H9 (cell line): ENCODE results near the gene TMEM140. TPM values are rescaled to one million over a fixed set of nuclear protein-coding genes. Genes with fewer than 3 reads are reported as not detected.

Experiments used
- DNase-seq: peaks from one replicate; pipeline ENCODE4 v3.0.0-alpha.2; 2017
- H2AFZ ChIP-seq: one replicate; pipeline ENCODE4 v1.6.1; 2013; ENCODE audit warnings: mild to moderate bottlenecking, low read length, control low read depth, moderate library complexity
- H2AK5ac ChIP-seq: 2 replicates; pipeline ENCODE4 v1.6.1; 2013; ENCODE audit warnings: low read length, control low read depth, mixed read lengths; ENCODE audit not compliant: insufficient read length
- H2BK120ac ChIP-seq: one replicate; pipeline ENCODE4 v1.6.1; 2013; ENCODE audit warnings: low read depth, mild to moderate bottlenecking, low read length, control low read depth, inconsistent platforms; ENCODE audit not compliant: poor library complexity, severe bottlenecking
- H2BK12ac ChIP-seq: 2 replicates; pipeline ENCODE4 v1.6.1; 2013; ENCODE audit warnings: low read length, control low read depth, mixed read lengths, low read depth; ENCODE audit not compliant: insufficient read length
- H2BK15ac ChIP-seq: 2 replicates; pipeline ENCODE4 v1.6.1; 2013; ENCODE audit warnings: low read depth, low read length, control low read depth
- H2BK20ac ChIP-seq: one replicate; pipeline ENCODE4 v1.6.1; 2013; ENCODE audit warnings: low read depth, mild to moderate bottlenecking, low read length, control low read depth, inconsistent platforms; ENCODE audit not compliant: poor library complexity, severe bottlenecking
- H2BK5ac ChIP-seq: 2 replicates; pipeline ENCODE4 v1.6.1; 2013; ENCODE audit warnings: low read length, control low read depth, mixed read lengths; ENCODE audit not compliant: insufficient read length
- H3K14ac ChIP-seq: 2 replicates; pipeline ENCODE4 v1.6.1; 2013; ENCODE audit warnings: low read length, control low read depth; ENCODE audit not compliant: insufficient read depth
- H3K18ac ChIP-seq: 2 replicates; pipeline ENCODE4 v1.6.1; 2013; ENCODE audit warnings: low read depth, mild to moderate bottlenecking, mixed read lengths, low read length, control low read depth; ENCODE audit not compliant: insufficient read length
- H3K23ac ChIP-seq: 2 replicates; pipeline ENCODE4 v1.6.1; 2013; ENCODE audit warnings: low read length, control low read depth, mixed read lengths, low read depth; ENCODE audit not compliant: insufficient read length
- H3K23me2 ChIP-seq: 2 replicates; pipeline ENCODE4 v1.6.1; 2013; ENCODE audit warnings: low read depth, mild to moderate bottlenecking, mixed read lengths, low read length, control low read depth; ENCODE audit not compliant: insufficient read length, poor library complexity, severe bottlenecking
- H3K27ac ChIP-seq: 2 replicates; pipeline ENCODE4 v1.5.1; 2013; ENCODE audit warnings: low read length, control low read depth, mixed read lengths, low read depth; ENCODE audit not compliant: insufficient read length
- H3K27me3 ChIP-seq: 2 replicates; pipeline ENCODE4 v1.6.1; 2013; ENCODE audit warnings: low read length, control low read depth, inconsistent platforms; ENCODE audit not compliant: insufficient read depth
- H3K4ac ChIP-seq: 2 replicates; pipeline ENCODE4 v1.6.1; 2013; ENCODE audit warnings: low read depth, mild to moderate bottlenecking, control low read depth, inconsistent platforms, low read length, moderate library complexity
- H3K4me1 ChIP-seq: 2 replicates; pipeline ENCODE4 v1.6.1; 2013; ENCODE audit warnings: low read length, control low read depth, inconsistent platforms; ENCODE audit not compliant: insufficient read depth
- H3K4me2 ChIP-seq: 2 replicates; pipeline ENCODE4 v1.6.1; 2013; ENCODE audit warnings: low read length, control low read depth, mixed read lengths; ENCODE audit not compliant: insufficient read length, insufficient read depth
- H3K56ac ChIP-seq: 2 replicates; pipeline ENCODE4 v1.6.1; 2013; ENCODE audit warnings: low read depth, mild to moderate bottlenecking, mixed read lengths, low read length, control low read depth; ENCODE audit not compliant: insufficient read length
- H3K79me1 ChIP-seq: 2 replicates; pipeline ENCODE4 v1.6.1; 2013; ENCODE audit warnings: low read depth, mild to moderate bottlenecking, moderate library complexity, low read length, control low read depth, inconsistent platforms; ENCODE audit not compliant: insufficient read depth, poor library complexity, severe bottlenecking
- H3K79me2 ChIP-seq: 2 replicates; pipeline ENCODE4 v1.6.1; 2013; ENCODE audit warnings: low read length, control low read depth, inconsistent platforms; ENCODE audit not compliant: insufficient read depth
- H3K9ac ChIP-seq: 2 replicates; pipeline ENCODE4 v1.6.1; 2013; ENCODE audit warnings: low read length, control low read depth, mixed read lengths; ENCODE audit not compliant: insufficient read length; ENCODE audit errors: extremely low read depth
- H3K9me3 ChIP-seq: one replicate; pipeline ENCODE4 v1.6.1; 2013; ENCODE audit warnings: low read depth, low read length, inconsistent platforms; ENCODE audit not compliant: control insufficient read depth
- H3T11ph ChIP-seq: one replicate; pipeline ENCODE4 v1.6.1; 2013; ENCODE audit warnings: mild to moderate bottlenecking, low read length, control low read depth, inconsistent platforms
- H4K20me1 ChIP-seq: one replicate; pipeline ENCODE4 v1.6.1; 2013; ENCODE audit not compliant: control insufficient read depth, insufficient read length, insufficient read depth
- H4K5ac ChIP-seq: 2 replicates; pipeline ENCODE4 v1.6.1; 2013; ENCODE audit warnings: low read depth, mild to moderate bottlenecking, mixed read lengths, low read length, control low read depth; ENCODE audit not compliant: insufficient read length
- H4K8ac ChIP-seq: replicated peaks from 2 replicates; pipeline ENCODE4 v1.6.1; 2013; ENCODE audit warnings: low read length, control low read depth, mixed read lengths, low read depth; ENCODE audit not compliant: insufficient read length
- H4K91ac ChIP-seq: 2 replicates; pipeline ENCODE4 v1.6.1; 2013; ENCODE audit warnings: low read depth, mild to moderate bottlenecking, moderate library complexity, mixed read lengths, low read length, control low read depth; ENCODE audit not compliant: insufficient read length
- H3K27ac Mint-ChIP-seq, 3 experiments: 2 replicates in 2 of 3; 3 replicates in 1 of 3; pipeline ENCODE4 v1.8.0; 2020 to 2021; ENCODE audit warnings: mixed read lengths in 3 of 3, mild to moderate bottlenecking in 1 of 3, moderate library complexity in 1 of 3
- H3K27me3 Mint-ChIP-seq: 2 replicates; pipeline ENCODE4 v1.8.0; 2021; ENCODE audit warnings: low read depth, mild to moderate bottlenecking, moderate library complexity, mixed read lengths
- H3K36me3 Mint-ChIP-seq, 3 experiments: 2 replicates in 2 of 3; 3 replicates in 1 of 3; pipeline ENCODE4 v1.8.0; 2020 to 2021; ENCODE audit warnings: low read depth in 3 of 3, mixed read lengths in 3 of 3; ENCODE audit not compliant: insufficient read depth in 1 of 3
- H3K4me1 Mint-ChIP-seq, 2 experiments: 2 replicates each; pipeline ENCODE4 v1.8.0; 2020; ENCODE audit warnings: mixed read lengths in 2 of 2
- H3K4me3 Mint-ChIP-seq, 2 experiments: 2 replicates in 1 of 2; 3 replicates in 1 of 2; pipeline ENCODE4 v1.8.0; 2020 to 2021; ENCODE audit warnings: mild to moderate bottlenecking in 2 of 2, mixed read lengths in 2 of 2, moderate library complexity in 1 of 2
- H3K9me3 Mint-ChIP-seq, 2 experiments: 2 replicates in 1 of 2; 3 replicates in 1 of 2; pipeline ENCODE4 v1.8.0; 2020; ENCODE audit warnings: mild to moderate bottlenecking in 2 of 2, mixed read lengths in 2 of 2, moderate library complexity in 1 of 2
- CTCF ChIP-seq: fragments of 200-600 bp; sonication (generic); conservative IDR thresholded peaks from 3 replicates; pipeline ENCODE4 v1.8.0; 2021; ENCODE audit warnings: antibody characterized with exemption, mild to moderate bottlenecking
- WGBS: extraction: QIAGEN DNeasy Blood & Tissue Kit; methylation state at CpG from one replicate; pipeline ENCODE4 v1.1.7; 2013; ENCODE audit warnings: missing lambda C conversion rate, low lambda C conversion rate, mixed read lengths; ENCODE audit not compliant: insufficient read length; ENCODE audit errors: extremely low coverage; 5-methylcytosine and 5-hydroxymethylcytosine counted together
- total RNA-seq: library from RNA; stranded (reverse); gene quantifications from 2 replicates; pipeline ENCODE4 v1.2.1, GENCODE V29; 2021

TMEM140 gene
- total RNA-seq, 1 experiment from 2014 or later, result not detected

- TF ChIP-seq CTCF, result no peak
- H3K36me3 Mint-ChIP-seq, result no peaks in the 10 kb centered on the region
- Histone ChIP-seq H4K20me1 (no peaks in the 10 kb centered on the region), H2BK20ac (no peak overlapping the region), H3K23ac (no peak overlapping the region), H3K14ac (no peak overlapping the region), H2BK5ac (no peak overlapping the region), H4K91ac (no peak overlapping the region), H2AFZ (no peak overlapping the region), H3K4me1 (no peaks in the 10 kb centered on the region), H3K79me1 (no peaks in the 10 kb centered on the region), H2AK5ac (no peak overlapping the region), H2BK15ac (no peak overlapping the region), H4K5ac (no peak overlapping the region), H3T11ph (no peak overlapping the region), H3K27ac (no peak overlapping the region), H3K23me2 (no peaks in the 10 kb centered on the region), H3K4me2 (no peak overlapping the region), H3K79me2 (no peaks in the 10 kb centered on the region), H4K8ac (no peak overlapping the region), H3K9me3 (no peaks in the 10 kb centered on the region), H3K27me3 (no peaks in the 10 kb centered on the region), H3K18ac (no peak overlapping the region), H3K9ac (no peak overlapping the region), H3K56ac (no peak overlapping the region), H3K4ac (no peak overlapping the region), H2BK120ac (no peak overlapping the region), H2BK12ac (no peak overlapping the region)
- no peak for DNase-seq
- no peak overlapping the region; a peak in 2 of 7 replicates for H3K27ac Mint-ChIP-seq
- H3K4me3 Mint-ChIP-seq, result no peak overlapping the region
- H3K9me3 Mint-ChIP-seq, result no peaks in the 10 kb centered on the region
- no peaks in the 10 kb centered on the region for H3K27me3 Mint-ChIP-seq
- WGBS, result no CpG with 5 or more reads among the region's 6 CpGs
- peaks cover 2 to 8% of the 10 kb centered on the region in 2 experiments; a peak in 2 of 4 replicates for H3K4me1 Mint-ChIP-seq
Observed at GRCh38 chr7:135147341-135147898, 452 bp upstream of the TMEM140 start.
